Stomach (tissue), 9 donors: Measurements from ENCODE around the gene FGA. TPM values are rescaled to one million over a fixed set of nuclear protein-coding genes. Genes with fewer than 3 reads are reported as not detected.

Experiments
- DNase-seq, 2 donors: peaks; one replicate each; pipeline versions ENCODE4 v3.0.0 to v3.0.0-alpha.2; 2013 to 2019
- H3K27ac ChIP-seq, 5 donors: fragments of 200-600 bp in 4 of 5; sonication (generic) in 4 of 5; one replicate each; pipeline ENCODE4 v1.5.1; 2013 to 2019; ENCODE audit warnings: mild to moderate bottlenecking in 1 of 5, moderate library complexity in 1 of 5
- H3K27me3 ChIP-seq, 3 donors: fragments of 200-600 bp; sonication (generic); one replicate each; pipeline ENCODE4 v1.5.1; 2017 to 2019; ENCODE audit warnings: mixed run types in 1 of 3
- H3K36me3 ChIP-seq, 4 donors: fragments of 200-600 bp; sonication (generic); 1 replicate in 3 of 4; 2 replicates in 1 of 4; pipeline ENCODE4 v1.5.1; 2016 to 2019
- H3K4me1 ChIP-seq, 4 donors: fragments of 200-600 bp; sonication (generic); one replicate each; pipeline ENCODE4 v1.5.1; 2016 to 2019
- H3K4me3 ChIP-seq, 4 donors: fragments of 200-600 bp; sonication (generic) in 3 of 4; one replicate each; pipeline ENCODE4 v1.5.1; 2016 to 2019; ENCODE audit warnings: mild to moderate bottlenecking in 1 of 4
- H3K9me3 ChIP-seq, 4 donors: fragments of 200-600 bp; sonication (generic); one replicate each; pipeline ENCODE4 v1.5.1; 2016 to 2019
- EP300 ChIP-seq: sonication (generic); formaldehyde crosslinking; IDR thresholded peaks from one replicate; pipeline ENCODE4 v1.6.1; 2017; ENCODE audit warnings: antibody characterized with exemption
- POLR2A ChIP-seq, 4 donors: fragments of 450-650 bp; IDR thresholded peaks; one replicate each; pipeline ENCODE4 v1.6.1; 2016; ENCODE audit warnings: antibody characterized with exemption in 4 of 4, control low read depth in 2 of 4, mild to moderate bottlenecking in 1 of 4, moderate library complexity in 1 of 4
- POLR2AphosphoS5 ChIP-seq, 3 donors: sonication (generic); formaldehyde crosslinking; IDR thresholded peaks; one replicate each; pipeline ENCODE4 v1.6.1; 2016; ENCODE audit warnings: antibody characterized with exemption in 3 of 3
- WGBS, 5 donors: extraction: QIAGEN DNeasy Blood & Tissue Kit in 3 of 5; methylation state at CpG; one replicate each; pipeline versions ENCODE4 v1.1.5 to v1.1.7; 2013 to 2018; 5-methylcytosine and 5-hydroxymethylcytosine counted together
- intact Hi-C: fragments of 100-400 bp; cut with DNase I; formaldehyde crosslinking; loops from one replicate; pipeline ENCODE4 v1.15.1; 2023; ENCODE audit warnings: low total_unique reads
- polyA plus RNA-seq, 3 donors: library from polyadenylated mRNA; stranded (reverse); fragments of 200-250 nt; gene quantifications; one replicate each; pipeline ENCODE4 v1.2.3, GENCODE V29; 2013
- total RNA-seq, 5 donors: library from RNA; depleted of rRNA; stranded (reverse); fragments of >200 nt; gene quantifications; one replicate each; pipeline versions ENCODE4 v1.1.0 to v1.2.3, GENCODE V29; 2014 to 2016
- TF ChIP-seq, protein P1 (sequence below), 7 experiments: fragments of 450-650 bp in 4 of 7; fragments of 200-600 bp in 3 of 7; sonication (generic) in 3 of 7; IDR thresholded peaks; one replicate each; pipeline ENCODE4 v1.5.1; 2016 to 2019; ENCODE audit warnings: antibody characterized with exemption in 7 of 7, control low read depth in 2 of 7, mild to moderate bottlenecking in 1 of 7
- donor health status: healthy with polysubstance abuse.
- donor health status: Bipolar disorder and iron deficiency.
- donor health status: healthy.

The FGA gene
- total and polyA plus RNA-seq, 8 donors, result 3.1 to 43.7 (median 8.0) TPM; not detected in 2

DNA sequence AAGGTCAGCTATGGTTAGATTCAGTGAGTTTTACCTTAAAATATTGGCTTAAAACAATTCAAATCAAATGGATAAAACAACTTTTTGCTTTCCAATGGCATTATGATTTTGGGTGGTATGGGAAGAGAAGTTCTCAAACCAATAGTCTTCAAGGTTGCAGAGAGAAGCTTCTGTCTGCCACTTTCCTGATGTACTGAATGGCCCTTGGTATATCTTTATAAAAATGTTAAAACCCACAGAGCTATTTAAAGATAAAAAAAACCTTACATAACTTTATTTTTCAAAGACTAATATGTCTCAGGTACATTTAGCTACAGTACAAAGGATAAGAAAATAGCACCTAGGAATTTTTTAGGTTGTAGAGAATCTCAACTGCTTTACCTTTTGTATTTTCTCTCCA is 6.9 kb downstream of the FGA start:
- H3K9me3 ChIP-seq, result no peaks in the 10 kb centered on the region
- intact Hi-C loops, result no loop called here
- DNase-seq, result no peak
- H3K4me3 ChIP-seq, result no peak overlapping the region
- no peaks in the 10 kb centered on the region for H3K36me3 ChIP-seq
- no peak for TF ChIP-seq EP300
- TF ChIP-seq POLR2A (IDR thresholded peaks at IDR 0.05), result no peak
- TF ChIP-seq, protein P1, sequence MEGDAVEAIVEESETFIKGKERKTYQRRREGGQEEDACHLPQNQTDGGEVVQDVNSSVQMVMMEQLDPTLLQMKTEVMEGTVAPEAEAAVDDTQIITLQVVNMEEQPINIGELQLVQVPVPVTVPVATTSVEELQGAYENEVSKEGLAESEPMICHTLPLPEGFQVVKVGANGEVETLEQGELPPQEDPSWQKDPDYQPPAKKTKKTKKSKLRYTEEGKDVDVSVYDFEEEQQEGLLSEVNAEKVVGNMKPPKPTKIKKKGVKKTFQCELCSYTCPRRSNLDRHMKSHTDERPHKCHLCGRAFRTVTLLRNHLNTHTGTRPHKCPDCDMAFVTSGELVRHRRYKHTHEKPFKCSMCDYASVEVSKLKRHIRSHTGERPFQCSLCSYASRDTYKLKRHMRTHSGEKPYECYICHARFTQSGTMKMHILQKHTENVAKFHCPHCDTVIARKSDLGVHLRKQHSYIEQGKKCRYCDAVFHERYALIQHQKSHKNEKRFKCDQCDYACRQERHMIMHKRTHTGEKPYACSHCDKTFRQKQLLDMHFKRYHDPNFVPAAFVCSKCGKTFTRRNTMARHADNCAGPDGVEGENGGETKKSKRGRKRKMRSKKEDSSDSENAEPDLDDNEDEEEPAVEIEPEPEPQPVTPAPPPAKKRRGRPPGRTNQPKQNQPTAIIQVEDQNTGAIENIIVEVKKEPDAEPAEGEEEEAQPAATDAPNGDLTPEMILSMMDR (IDR thresholded peaks at IDR 0.05), result no peak
- no peak for TF ChIP-seq POLR2AphosphoS5 (IDR thresholded peaks at IDR 0.05)
- no peaks in the 10 kb centered on the region for H3K27me3 ChIP-seq
- no peak overlapping the region for H3K27ac ChIP-seq
- no peaks in the 10 kb centered on the region for H3K4me1 ChIP-seq

DNA sequence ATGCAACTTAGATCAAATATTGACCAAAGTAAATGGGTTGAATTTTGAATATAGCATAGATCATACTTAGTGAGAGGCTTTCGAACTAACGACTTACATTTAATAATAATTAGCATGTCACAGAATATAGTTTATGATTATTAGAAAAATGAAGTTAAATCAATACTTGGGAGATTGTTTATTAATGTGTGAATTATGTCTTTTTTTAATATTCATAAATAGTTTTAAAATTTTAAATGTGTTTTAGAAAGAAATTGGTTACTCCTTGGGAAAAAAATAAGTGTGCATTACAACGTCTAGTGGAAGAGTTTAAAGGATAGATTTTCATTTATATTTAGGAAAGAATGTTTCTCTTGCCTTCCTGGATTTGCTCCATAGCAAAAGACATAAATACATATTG is 7.3 kb downstream of the FGA start:
- no peak for DNase-seq
- no peaks in the 10 kb centered on the region for H3K9me3 ChIP-seq
- no peak overlapping the region for H3K27ac ChIP-seq
- TF ChIP-seq POLR2A (IDR thresholded peaks at IDR 0.05), result no peak
- TF ChIP-seq, protein P1 (IDR thresholded peaks at IDR 0.05), result no peak
- no peak for TF ChIP-seq EP300
- TF ChIP-seq POLR2AphosphoS5 (IDR thresholded peaks at IDR 0.05), result no peak
- no peak overlapping the region for H3K4me3 ChIP-seq
- H3K4me1 ChIP-seq, result no peaks in the 10 kb centered on the region
- H3K27me3 ChIP-seq, result no peaks in the 10 kb centered on the region
- 80 to 91% (median 88%) methylated on average over 3 of the region's 3 CpGs for WGBS, 5 donors
- intact Hi-C loops, result no loop called here
- H3K36me3 ChIP-seq, result no peaks in the 10 kb centered on the region

DNA sequence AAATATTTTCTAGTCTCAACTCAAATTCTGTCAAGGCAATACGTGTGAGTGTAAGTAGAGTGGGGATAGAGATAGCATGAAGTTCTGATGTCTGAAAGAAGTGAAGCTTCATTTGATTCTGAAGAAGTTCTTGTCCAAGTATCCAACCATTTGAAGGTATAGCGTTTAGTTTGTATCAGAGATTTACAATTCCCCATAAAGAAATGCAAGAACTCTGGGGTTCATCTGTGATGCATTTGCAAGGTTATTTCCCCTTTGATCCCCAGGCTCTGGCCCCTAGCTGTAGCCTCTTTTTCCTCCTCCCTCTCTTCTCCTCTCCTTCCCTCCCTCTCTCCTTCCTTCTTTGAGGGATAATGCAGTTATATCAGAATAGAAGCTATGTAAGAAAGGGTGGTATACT is 7.8 kb downstream of the FGA start:
- WGBS, 5 donors, result 45 to 83% (median 71%) methylated on average over 2 of the region's 2 CpGs
- Histone ChIP-seq H3K27ac (no peak overlapping the region), H3K9me3 (no peaks in the 10 kb centered on the region), H3K27me3 (no peaks in the 10 kb centered on the region), H3K4me1 (no peaks in the 10 kb centered on the region), H3K4me3 (no peak overlapping the region), H3K36me3 (no peaks in the 10 kb centered on the region)
- intact Hi-C loops, result no loop called here
- no peak for TF ChIP-seq POLR2A (IDR thresholded peaks at IDR 0.05)
- TF ChIP-seq POLR2AphosphoS5 (IDR thresholded peaks at IDR 0.05), result no peak
- TF ChIP-seq, protein P1 (IDR thresholded peaks at IDR 0.05), result no peak
- no peak for TF ChIP-seq EP300
- no peak for DNase-seq

DNA sequence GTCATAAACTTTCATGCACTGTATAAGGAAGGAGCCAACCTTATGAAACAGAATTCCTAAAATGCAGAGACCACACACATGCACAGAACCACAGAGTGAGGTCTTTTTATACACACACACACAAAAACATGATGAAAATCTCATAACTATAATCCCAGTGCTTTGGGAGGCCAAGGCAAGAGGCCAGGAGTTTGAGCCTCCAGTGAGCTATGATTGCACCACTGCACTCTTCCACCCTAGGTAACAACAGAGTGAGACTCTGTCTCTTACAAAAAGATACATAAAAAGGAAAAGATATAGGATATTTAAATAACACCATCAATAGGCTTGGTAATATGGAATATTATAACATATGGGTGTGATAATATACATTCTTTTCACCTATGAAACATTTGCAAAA is 10.6 kb downstream of the FGA start:
- DNase-seq, result no peak
- Histone ChIP-seq H3K27ac (no peak overlapping the region), H3K4me3 (no peak overlapping the region), H3K4me1 (no peaks in the 10 kb centered on the region), H3K9me3 (no peaks in the 10 kb centered on the region), H3K27me3 (peaks cover 0 to 8% (median 0%) of the 10 kb centered on the region in 3 donors), H3K36me3 (no peaks in the 10 kb centered on the region)
- TF ChIP-seq, protein P1 (IDR thresholded peaks at IDR 0.05), result no peak
- TF ChIP-seq EP300 (no peak), POLR2A (IDR thresholded peaks at IDR 0.05) (no peak), POLR2AphosphoS5 (IDR thresholded peaks at IDR 0.05) (no peak)
- intact Hi-C loops, result no loop called here
